GM19467 (cell line): ENCODE measurements around the gene C1QL4.
"Not testable (repeated sequence)": the region's sequence is repeated elsewhere in the genome, so short reads cannot be mapped to it uniquely, and the experiment has no call there.

Experiments
- ATAC-seq: cut with Tn5 transposase; IDR thresholded peaks from one replicate; pipeline ENCODE4 v1.9.1; 2021; ENCODE audit warnings: mild to moderate bottlenecking, moderate library complexity; ENCODE audit not compliant: unreplicated experiment

Gene C1QL4

DNA sequence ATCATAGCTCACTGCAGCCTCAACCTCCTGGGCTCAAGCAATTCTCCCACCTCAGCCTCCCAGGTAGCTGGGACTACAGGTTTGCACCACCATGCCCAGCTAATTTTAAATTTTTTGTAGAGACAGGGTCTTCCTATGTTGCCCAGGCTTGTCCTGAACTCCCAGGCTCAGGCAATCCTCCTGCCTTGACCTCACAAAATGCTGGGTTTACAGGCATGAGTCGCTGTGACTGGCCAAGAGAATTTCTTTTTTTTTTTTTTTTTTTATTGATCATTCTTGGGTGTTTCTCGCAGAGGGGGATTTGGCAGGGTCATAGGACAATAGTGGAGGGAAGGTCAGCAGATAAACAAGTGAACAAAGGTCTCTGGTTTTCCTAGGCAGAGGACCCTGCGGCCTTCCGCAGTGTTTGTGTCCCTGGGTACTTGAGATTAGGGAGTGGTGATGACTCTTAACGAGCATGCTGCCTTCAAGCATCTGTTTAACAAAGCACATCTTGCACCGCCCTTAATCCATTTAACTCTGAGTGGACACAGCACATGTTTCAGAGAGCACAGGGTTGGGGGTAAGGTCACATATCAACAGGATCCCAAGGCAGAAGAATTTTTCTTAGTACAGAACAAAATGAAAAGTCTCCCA lies 54.1 kb downstream of the C1QL4 start:
- ATAC-seq: not testable (repeated sequence)
